ENCODE measurements around the gene SLC6A6.

Gene SLC6A6

DNA sequence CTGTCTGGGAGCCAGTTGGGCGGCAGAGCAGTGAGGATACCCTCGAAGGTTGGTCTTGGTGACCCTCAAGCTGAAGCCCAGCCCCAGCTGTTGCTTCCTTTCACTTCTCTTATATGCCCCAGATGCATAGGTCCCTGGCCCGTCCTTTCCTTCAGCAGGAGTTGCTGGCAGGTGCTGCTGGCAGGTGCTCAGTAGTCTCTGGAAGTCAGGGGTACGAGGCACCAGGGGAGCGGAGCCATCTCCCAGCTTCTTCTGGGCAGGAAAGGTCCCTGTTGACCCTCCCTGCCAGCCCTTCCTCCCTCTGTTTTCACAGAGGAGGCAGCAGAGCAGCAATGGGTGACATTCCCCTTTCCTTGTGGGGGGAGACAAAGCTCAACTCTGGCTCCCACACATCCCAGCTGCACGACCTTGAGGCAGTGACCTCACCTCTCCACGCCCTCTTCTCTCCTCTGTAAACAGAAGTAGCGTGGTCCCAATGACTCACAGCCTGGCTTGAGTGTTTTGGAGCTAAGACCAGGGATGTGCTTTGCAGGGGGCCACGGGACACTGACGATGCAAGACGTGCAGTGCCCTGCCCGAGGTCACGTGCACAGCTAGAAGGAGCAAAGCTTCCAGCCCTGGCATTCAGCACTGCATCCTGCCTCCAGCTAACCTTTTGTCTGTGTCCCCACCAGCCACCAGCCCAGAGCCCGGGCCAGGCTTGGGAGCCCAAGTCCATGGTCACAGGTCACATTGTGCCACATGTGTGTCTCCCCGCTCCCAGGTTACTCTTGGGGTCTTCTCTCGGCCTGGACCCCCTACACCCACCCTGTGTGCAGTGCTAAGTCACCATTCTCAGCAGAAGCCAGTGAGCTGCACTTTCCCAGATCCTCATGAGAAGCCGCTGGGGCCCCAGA is 49.7 kb downstream of the SLC6A6 start:
- no peak for DNase-seq (ENCODE audit: low read depth in 2 of 3, low spot score in 2 of 3)

DNA sequence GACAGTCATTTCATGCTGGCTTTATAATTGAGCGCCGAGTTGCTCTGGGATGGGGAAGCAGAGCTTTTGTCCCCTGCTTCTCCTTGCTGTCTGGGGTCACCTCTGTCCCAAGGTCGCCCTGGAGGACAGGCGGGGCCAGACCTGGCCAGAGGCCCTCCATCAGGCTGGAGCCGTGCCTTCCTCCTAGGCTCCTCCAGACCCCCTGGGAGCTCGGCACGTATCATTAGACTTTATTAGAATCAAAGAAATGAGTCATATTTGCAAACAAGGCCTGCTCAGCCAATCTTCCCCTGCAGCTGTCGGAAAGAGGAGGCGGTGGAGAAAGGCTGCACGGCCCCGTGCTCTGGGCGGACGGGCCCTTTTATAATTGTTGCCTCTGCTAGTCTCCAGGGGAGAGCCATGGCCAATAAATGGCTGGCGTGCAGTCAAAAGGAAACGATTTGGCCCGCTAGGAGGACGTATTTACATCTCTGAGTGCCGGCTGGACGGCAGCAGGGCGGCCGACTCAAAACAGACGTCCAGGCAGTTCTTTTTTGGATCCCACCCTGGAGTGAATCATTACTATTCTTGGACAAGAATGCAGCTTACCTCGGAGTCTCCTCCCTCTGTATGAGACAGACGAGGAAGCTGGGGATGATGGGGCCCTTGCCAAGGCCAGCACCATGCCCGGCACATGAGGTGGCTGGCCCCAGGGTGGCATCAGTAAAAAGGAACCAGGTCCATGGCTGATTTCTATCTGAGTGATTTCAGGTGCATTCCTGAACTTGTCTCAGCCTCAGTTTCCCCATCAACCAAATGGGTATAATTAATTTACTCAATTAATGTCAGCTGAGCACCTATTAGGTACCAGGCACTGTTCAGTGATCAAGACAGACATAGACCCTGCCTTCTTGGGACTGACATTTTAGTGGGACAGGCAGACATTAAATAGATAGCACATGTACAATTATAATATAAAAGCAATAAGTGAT is 50.6 kb downstream of the SLC6A6 start:
- DNase-seq (ENCODE audit: low read depth in 2 of 3, low spot score in 2 of 3): no peak

DNA sequence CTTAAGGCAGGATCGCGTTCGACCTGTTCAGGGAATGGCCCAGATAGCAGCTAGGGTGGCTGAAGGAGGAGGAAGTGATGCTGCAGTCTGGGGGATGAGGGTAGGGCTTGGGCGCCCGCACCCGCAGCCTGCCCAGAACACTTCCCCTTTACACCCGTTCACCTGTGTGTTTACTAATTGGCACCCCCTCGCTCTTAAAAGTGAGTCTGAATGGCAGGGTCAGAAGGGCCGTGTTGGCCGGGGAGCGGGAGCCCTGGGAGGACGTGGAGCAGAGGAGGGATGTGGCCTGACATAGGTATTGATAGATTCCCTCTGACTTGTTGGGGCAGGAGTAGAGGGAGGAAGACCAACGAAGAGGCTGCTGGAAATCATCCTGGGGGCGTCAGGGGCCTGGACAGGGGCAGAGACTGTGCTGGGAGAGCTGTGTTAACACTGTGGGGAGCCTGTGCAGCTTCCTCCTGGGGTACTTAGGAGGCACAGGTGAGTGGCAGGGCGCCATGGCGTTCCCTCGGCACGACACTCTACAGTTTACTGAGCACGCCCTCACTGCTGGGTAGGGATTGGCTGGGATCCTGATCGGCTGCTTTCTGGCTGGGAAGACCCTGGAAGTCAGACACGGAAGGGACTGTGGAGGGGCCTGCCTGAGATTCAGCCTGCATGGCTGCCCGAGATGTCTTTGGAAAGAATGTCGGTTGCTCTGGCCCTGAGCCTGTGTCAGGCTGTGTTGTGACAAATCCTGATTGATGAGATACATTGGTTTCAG is 51.7 kb downstream of the SLC6A6 start:
- DNase-seq (ENCODE audit: low read depth in 2 of 3, low spot score in 2 of 3): no peak

DNA sequence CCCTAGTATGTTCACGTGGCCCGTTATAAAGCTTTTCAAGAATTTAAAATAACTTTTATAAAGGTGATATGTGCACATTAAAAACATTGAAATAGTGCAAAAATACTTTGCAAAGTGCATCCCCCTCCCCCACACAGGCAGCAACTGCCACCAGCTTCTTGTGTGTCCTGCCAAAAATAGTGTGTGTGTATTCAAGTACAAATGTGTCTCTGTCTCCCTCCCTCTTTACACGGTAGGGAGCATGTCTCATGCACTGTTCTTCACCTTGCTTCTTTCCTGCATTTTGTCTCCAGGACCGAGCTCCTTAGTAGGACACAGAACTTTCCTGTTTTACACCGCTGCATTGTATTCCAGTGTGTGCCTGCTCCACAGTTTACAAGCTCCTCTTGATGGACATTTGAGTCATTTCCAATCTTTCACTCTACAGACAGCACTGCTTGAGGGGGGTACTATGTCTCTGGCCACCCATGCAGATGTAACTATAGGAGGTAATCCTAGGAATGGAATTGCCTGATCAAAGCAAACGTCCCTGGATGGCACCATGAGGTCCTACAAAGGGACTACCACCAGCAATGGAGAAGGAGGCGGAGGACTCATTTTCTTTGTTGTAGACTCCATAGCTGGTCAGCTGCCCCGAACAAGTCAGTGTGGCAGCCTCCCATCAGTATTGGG is 52.4 kb downstream of the SLC6A6 start:
- DNase-seq (ENCODE audit: low read depth in 2 of 3, low spot score in 2 of 3): no peak

DNA sequence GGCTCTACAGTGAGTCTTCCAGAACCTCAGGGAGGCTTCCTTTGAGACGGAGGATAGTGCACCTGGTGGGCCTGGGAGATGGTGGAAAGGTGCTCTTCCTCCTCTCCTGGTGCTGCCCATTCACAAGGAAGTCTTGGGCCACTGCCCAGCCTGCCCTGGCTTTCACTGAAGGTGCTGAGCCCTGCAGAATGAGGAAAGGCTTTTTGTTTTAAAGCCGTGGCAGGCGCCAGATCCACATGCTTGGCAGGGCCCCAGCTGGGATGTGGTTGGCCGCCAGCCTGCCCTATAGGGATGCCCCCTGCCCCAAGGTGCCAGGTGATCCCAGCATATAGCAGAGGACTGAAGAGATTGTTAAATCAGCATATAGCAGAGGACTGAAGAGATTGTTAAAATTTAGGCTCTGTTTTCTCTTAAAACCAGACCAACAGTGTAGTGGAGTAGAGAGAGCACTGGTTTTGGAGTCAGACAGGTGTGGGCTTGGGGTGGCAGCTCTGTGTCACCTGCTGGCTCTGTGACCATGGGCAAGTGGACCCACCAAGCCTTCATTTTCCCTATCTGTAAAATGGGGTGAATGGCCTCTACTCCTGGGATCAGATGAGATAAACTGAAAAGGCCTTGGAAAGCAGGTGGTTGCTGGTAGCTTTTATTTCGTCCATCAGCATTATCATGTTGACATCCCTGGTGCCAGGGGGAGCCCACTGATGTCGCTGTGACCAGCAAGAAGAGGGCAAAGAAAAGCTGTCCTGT is 53.3 kb downstream of the SLC6A6 start:
- DNase-seq (ENCODE audit: low read depth in 2 of 3, low spot score in 2 of 3): no peak

DNA sequence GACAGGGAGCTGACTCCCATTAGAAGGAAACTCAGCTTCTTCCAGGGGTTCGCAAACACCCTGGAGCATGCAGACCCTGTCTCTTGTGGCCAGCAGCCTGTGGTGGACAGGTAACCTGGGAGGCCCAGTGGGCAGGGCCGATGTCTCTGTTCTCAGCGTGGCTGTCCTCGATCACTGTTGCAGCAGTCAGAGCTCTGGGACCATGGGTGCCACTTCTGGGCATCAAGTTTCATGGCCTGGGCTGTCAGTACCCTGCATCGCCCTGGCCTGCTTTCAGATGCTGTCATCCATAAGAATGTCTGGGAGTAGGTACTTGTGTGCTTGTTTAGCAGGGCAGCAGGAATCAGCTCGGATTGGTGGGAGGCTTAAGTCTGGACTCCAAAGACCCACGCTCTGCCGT is 54.4 kb downstream of the SLC6A6 start:
- no peak for DNase-seq (ENCODE audit: low read depth in 2 of 3, low spot score in 2 of 3)

DNA sequence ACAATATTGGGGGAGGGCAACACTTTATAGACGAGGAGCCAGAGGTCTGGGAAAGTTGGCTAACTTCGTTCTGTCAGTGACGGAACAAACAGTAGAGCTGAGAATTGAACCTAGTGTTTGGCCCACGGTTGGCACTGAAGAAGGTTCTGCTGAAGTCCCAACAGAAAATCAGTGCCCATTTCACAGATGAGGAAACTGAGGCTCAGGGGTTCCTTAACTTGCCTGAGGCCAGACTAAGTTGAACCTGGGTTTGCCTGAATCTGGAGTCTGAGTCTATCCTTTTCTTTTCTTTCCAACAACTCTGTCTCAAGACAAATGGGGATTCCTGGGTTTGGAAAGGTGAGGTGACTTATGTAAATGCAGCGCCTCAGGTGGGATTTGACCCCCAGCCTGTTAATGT is 55.1 kb downstream of the SLC6A6 start:
- DNase-seq (ENCODE audit: low read depth in 2 of 3, low spot score in 2 of 3): no peak

DNA sequence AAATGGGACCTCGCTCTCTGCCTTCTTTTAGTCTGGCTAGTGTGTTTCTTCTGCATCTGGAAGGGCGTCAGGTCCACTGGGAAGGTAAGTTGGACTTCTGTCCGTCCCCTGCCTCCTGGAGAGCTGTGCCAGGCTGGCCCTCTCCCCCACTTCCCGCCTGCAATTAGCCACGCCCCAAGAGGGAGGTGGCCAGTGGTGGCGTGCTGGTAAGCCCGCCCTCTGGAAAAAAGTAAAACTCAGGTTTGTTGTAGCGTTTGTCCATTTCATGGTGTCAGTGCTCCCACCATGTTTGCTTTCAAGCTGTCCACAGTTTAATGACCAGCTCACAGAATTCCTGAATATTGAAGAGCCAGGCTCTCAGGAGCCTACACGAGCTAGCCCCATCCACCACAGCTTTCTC is 55.6 kb downstream of the SLC6A6 start:
- no peak for DNase-seq (ENCODE audit: low read depth in 2 of 3, low spot score in 2 of 3)

DNA sequence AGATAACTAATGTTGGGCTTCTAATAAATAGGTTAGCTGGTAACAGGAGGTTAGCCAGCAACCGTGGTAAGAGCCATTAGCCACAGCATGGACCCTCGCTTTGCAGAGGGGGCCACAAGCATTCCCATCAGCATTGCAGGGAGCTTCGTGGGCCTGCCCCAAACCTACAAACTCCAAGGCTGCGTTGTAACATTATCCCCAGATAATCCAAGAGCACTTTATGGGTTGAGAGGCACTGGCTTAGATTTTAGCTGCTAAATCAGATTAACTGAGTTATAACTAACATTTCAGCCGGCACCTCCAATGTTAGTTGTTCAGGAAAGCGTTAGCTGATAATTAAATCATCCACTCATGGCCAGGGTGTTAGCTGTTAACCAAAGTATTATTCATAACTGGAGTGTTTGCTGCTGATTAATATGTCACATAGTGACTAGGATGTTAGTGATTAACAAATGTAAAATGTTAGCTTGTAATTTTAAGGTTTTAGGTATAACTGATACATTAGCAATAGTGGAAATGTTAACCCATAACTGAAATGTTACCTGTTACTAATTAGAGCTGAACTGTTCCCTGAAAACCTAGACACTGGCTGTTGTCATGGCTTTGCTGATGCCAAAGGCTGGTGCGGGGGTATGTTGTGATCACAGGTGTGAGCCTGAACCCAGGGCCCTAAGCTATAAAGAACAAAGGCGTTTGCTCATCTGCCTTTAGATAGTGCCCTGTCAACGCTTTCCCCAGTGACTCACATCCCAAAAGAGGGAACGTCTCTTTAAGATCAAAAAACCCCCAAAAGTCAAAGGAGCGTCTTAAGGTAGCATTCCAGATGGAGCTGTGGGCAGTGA is 56.2 kb downstream of the SLC6A6 start:
- DNase-seq (ENCODE audit: low read depth in 2 of 3, low spot score in 2 of 3): no peak

DNA sequence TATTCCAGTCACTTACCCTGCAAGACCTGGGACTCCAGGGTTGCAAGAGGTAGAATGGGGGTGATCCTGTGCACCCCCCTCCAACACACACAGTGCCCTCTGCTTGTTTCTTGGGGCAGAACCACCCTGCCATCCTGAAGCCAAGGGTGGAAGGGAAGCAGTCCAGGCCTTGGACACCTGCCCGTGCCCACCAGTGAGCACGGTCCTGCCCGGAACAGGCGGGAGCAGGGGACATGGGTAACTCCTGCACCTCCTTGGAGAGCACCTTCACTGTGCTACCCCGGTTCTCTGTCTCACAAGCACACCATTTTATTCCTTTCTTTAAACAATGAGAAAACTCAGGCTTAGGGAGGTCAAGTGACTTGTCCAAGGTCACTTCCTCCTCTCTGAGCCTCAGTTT is 57.0 kb downstream of the SLC6A6 start:
- DNase-seq (ENCODE audit: low read depth in 2 of 3, low spot score in 2 of 3): no peak

DNA sequence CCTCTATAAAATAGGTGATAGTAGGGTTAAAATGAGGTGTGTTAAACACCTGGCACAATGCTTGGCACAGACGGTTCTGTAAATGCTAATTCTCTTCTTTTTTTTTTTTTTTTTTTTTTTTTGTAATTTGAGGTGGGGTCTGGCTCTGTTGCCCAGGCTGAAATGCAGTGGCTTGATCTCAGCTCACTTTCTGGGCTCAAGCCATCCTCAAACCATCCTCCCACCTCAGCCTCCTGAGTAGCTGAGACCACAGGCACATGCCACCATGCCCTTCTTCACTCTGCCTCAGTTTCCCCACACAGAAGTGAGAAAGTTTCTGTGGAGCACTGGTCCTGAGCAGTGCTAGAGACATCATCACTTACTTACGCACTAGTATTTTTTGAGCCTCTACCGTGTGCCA is 57.4 kb downstream of the SLC6A6 start:
- DNase-seq (ENCODE audit: low read depth in 2 of 3, low spot score in 2 of 3): no peak

DNA sequence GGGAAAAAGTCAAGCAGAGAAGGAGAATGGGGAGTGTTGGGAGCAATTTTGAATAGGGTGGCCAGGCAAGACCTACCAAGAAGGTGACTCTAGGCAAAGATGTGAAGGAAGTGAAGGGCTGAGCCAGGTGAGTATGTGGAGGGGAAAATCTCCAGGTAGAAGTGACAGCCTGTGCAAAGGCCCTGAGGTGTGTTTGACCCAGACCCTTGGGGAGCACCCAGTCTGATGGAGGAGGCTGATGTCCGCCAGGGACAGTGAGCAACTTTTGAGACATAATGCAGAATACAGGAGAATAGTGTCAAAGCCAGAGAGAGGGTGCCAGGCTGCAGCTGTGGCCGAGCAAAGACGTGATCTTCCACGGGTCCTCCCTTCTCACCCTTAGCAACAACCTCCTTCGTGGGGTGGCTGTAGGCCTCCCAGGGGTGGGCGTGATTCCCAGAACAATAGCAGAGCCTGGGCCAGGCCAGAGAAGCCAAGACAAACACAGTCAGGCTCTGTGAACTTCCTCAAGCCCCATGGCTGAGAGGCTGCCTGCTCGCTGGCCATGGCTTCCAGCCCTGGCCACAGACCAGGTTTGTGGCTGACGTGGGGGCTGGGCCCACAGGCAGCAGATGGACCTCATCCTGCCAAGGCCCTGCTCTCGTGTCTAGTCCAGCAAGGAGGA is 58.1 kb downstream of the SLC6A6 start:
- no peak for DNase-seq (ENCODE audit: low read depth in 2 of 3, low spot score in 2 of 3)

DNA sequence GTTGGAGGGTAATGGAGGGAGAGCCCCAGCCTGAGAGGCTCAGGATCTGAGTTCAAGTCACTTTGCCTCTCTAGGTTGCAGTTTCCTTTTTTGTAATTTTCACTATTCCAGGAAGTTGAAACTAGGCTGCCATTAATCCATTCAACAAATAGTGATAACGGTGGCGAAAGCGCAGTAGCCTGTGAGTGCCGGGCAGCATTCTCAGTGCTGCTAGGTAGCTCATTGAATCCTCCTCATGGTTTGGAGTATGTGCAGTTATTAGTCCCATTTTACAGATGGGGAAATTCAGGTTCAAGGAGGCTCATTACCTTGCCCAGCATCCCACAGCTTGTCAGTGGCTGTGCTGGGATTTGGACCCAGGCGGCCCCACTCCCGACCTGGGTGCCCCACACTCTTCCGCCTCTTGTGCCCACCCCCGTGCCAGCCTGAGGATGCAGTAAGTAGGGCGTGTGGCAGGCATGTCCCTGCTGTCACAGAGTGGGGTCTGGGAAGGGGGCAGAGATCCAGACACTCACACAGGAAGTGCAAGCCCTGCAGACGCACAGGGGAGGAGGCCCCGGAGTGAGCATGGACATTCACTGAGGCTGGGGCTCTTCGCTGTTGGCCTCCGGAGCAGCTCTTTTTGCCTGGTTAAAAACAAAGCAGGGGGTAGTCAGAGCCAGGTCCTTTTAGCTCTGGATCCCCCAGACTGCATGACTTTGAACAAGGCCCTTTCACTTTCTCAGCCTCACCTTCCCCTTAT is 58.8 kb downstream of the SLC6A6 start:
- DNase-seq (ENCODE audit: low read depth in 2 of 3, low spot score in 2 of 3): no peak

DNA sequence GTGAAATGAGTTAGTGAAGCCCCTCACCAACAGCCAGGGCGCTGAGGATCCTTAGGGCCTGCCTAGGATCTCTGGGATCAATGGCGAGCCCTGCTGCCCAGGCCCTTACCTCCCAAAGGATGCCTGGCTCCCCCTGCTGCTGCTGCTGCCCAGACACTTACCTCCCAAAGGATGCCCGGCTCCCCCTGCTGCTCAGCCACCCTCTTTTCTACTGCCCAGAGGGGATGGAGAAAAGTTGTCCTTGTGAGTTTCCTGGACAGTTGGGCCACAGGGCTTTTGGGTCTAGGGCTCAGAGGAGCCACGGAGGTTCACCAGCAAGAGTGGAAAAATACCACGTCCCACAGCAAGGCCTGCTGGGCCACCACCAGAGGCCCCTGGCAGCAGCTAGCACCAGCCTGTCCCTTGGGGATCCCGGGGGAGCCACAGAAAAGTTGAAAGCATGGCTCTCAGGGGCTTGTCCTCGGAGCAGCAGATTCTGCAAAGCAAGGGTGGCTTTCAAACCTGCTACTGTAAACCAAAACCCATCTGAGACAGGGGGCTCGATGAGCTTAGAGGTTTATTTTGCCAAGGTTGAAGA is 59.4 kb downstream of the SLC6A6 start:
- DNase-seq (ENCODE audit: low read depth in 2 of 3, low spot score in 2 of 3): no peak

DNA sequence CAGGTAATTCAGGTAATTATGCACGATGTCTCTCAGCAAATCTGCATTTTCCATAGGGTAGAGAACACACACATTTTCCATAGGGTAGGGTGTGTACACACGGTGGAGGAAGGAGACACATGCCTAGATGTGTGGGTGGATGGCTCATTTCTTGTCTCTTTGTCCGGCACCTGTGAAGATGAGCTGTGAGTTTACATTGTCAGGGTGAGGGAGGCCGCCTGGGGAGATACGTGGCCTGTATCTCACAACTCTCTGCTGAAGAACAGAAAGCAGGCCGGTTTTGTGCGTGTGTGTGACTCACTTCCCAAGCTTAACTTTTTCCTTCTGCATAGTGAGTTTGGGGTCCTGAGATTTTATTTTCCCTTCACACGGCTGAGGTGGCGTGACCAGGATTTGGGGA is 60.3 kb downstream of the SLC6A6 start:
- peak in 1 of 3 experiments; percentile 10 for DNase-seq (ENCODE audit: low read depth in 2 of 3, low spot score in 2 of 3)

DNA sequence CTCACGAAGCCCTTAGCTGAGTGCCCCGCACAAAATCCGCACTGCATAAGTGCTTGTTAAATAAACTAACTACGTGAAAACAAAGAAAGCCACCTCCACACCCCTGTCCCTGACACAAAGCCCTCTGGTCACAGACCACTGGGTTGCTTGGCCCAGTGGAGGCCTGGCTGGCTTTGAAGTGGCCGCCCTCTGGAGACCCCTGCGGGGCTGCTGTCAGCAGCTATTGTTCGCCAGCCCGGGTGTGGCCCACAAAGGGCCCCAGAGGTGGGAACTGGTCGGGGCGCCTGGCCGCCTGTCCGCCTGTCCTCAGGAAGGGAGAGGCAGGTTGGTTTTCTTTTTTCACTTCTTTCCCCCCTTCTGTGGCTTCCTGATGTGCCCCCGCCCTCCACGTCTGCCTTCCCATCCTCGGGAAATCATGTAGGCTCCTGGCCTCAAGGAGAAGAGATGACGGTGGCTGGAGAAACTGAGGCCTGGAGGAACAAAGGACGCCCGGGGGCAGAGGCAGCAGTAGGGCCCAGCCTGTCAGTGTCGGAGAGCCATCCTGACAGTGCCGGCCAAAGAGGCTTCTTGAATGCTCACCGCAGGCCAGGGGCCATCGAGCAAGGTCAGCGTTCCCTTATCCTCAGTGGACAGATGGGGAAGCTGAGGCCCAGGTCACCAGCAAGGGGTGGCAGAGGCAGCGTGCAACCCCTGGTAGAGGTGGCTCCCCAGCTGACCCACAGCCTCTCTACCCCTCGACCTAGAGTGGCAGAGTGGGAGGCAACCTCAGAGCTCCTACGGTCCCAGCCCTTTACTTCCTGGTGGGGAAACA is 61.1 kb downstream of the SLC6A6 start:
- DNase-seq (ENCODE audit: low read depth in 2 of 3, low spot score in 2 of 3): no peak

DNA sequence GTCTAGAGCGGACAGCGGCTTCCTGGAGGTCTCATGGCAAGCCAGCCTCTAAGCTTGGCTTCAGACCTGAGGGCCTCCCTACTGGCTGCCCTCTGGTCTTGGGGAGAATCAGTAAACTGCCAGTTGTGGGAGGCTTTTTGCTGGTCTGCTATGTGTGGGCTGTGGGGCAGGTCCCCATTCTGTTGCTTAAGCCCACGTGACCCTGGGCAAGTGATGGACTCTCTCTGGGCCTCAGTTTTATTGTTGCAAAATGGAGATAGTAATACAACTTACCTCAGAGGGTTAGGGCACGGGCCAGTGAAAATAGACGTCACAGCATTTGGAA is 61.7 kb downstream of the SLC6A6 start:
- no peak for DNase-seq (ENCODE audit: low read depth in 2 of 3, low spot score in 2 of 3)

Measured in activated CD8-positive, alpha-beta memory T cell treated with anti-CD3 and anti-CD28 coated beads for 48 hours (primary cell).